Hematopoietic multipotent progenitor cell treated with erythropoietin and hydrocortisone succinate and interleukin-3 and kit ligand, for 8 days (in vitro differentiated cells): ENCODE measurements around the gene TKTL1.

Experiments used
- DNase-seq: peaks from one replicate; pipeline ENCODE4 v3.0.0-alpha.2; 2015

TKTL1 gene

DNA sequence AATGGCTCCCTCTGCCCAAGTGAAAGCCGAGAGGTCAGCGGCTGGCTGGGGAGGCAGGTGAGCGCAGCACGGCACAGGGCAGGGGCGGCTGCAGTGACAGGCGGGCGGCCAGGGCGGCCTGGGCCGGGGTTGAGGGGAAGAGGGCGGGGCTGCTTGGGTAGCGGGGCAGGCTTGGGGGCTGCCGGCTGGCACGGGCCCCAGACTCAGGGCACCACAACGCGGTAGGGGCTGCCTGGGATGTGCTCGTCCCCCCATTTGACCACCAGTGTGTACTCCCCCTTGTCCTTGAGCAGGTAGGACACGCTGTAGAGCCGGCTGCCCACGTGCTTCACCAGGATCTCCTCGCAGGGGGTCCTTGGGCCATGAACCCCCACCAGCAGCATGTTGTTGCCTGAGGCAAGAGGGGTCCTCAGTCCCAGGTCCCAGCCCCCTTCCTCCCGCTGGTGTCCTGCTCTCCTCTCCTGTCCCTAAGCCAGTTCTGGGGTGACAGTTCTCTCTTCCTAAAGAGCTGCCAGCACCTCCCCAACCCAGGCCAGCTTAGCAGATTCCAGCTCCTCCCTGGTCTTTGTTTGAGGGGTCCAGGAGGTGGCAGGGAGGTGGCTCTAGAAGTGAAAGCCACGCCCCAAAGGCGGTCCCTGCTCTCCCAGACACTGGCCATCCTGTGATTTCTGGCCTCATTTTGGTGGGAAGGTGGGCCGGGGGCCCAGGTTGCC lies 53.2 kb downstream of the TKTL1 start:
- DNase-seq, result no peak

- no peak for DNase-seq
Measured at GRCh38 chrX:154349359-154349935, 53.9 kb downstream of the TKTL1 start.

GRCh38 chrX:154349979-154350378 lies 54.4 kb downstream of the TKTL1 start:
- DNase-seq, result no peak

GRCh38 chrX:154350429-154351182 lies 55.0 kb downstream of the TKTL1 start:
- DNase-seq, result no peak

- peak; percentile 45 for DNase-seq
Measured at GRCh38 chrX:154351183-154352011, 55.8 kb downstream of the TKTL1 start.

DNA sequence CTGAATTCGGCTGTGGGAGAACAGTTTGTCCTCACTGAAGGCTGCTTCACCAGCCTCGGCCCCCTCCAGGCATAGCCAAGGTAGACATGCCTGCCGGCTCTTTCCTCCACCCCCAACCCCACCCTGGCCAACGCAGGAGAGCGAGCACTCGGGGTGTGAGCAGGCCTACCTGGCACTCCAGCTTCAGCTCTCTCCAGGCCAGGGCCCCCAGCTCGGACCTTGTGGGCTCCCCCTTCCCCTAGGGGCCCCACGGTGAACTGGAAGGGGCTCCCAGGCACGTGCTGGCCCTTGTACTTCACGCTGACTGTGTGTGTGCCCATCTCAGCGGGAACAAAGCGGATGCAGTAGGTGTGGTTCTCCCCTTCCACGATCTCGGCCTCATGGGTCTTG lies 56.4 kb downstream of the TKTL1 start:
- no peak for DNase-seq

GRCh38 chrX:154352466-154352865 lies 56.9 kb downstream of the TKTL1 start:
- no peak for DNase-seq

GRCh38 chrX:154353172-154353843 lies 57.7 kb downstream of the TKTL1 start:
- no peak for DNase-seq

DNA sequence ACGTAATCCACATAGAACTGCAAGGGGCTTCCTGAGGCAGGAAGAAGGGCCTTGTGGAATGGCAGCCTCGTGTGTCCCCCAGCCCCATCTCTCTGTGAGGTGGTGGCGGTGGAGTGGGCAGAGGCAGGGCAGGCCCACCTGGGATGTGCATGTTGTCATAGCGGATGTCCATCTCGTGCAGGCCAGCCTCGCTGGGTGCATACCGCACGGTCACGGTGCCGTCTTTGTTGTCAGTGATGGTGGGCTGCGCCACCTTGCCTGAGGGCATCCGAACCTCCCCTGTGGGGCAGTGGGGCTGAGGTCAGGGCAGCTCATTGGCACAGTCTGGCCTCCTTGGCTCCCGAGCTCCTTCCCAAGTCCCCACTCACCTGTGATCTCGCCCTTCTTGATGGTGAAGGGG lies 58.4 kb downstream of the TKTL1 start:
- no peak for DNase-seq

DNA sequence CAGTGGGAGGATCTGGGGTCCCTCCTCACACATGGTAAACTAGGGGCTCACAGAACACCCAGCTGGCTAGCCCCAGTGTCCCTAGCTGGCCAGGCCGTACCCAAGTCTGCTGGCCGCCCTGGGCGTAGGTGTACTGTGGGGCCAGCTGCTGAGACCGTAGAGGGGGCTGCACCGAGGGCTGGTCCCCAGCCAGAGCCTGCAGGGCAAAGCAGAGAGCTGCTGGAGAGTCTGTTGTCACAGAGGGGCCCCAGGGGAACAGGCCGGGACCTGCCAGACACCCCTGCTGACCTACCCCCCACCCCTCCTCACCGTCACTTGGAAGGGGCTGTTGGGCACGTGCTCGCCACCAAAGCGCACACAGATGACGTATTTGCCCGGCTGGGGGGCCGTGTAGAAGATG lies 58.9 kb downstream of the TKTL1 start:
- no peak for DNase-seq

DNA sequence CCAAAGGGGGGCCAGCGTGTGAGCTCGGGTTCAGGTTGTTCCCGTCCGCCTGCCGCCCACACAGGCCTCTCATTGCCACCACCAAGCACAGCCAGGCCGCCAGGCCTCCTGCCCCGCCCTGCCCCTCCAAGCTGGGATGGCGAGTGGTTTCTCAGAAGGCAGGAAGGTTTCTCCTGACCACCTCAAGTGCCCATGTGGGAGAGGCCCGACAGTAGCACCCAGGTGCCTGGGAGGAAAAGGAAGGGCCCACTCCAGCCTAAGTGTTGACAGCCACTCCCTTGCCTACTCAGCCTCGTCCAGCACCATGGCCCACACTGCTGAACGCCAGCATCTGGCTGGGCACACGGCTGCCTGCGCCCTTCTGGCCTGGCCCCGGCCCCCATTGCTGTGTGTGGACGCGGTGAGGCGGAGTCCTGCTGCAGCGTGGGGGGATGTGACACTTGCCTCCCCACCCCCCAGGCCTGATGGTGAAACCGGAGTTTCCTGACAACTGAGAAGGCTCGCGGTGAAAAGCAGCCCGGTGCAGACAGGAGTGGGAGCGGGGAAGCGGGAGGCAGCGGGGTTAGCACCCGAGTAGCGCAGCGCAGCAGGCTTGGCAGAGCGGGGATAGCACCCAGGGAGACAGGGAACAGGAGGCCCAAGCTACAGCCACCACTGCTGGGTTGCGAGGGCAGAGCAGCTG lies 59.6 kb downstream of the TKTL1 start:
- DNase-seq, result no peak

DNA sequence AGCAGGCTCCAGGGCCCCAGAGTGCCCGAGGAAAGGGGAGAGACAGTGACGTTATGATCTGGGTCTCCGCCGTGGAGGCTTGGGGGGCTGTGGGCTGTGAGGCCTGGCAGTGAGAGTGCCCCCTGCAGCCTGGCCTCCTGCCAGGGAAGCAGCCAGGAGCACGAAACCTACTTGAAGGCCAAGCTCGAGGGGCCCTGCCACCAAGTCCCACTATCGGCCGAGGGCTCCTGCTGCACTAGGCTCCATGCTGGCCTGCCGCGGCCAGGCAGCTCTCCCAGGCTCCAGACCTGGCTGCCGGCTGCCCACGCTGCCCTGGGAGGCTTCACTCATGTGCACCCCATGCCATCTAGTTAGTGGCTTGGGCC lies 60.2 kb downstream of the TKTL1 start:
- no peak for DNase-seq

DNA sequence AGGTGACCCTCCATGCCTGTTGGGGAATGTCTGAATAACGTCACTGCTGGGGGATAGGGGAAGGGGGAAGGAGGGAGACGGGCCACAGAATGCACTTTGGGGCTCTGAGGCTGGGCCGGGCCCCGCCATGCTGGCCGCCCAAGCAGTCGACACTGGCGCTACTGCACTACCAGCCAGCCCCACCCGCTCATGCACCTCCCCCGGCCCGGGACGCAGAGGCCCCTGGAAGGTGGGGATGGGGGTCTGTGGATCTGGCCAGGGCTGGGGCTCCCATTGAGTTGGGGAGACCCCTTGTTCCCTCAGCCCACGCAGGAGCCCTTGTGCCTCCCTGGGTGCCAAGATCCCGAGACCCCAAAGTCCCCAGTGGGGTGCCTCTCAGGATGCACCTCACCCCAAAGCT lies 61.0 kb downstream of the TKTL1 start:
- DNase-seq, result no peak

- DNase-seq, result no peak
Measured at GRCh38 chrX:154357205-154357604, 61.6 kb downstream of the TKTL1 start.

DNA sequence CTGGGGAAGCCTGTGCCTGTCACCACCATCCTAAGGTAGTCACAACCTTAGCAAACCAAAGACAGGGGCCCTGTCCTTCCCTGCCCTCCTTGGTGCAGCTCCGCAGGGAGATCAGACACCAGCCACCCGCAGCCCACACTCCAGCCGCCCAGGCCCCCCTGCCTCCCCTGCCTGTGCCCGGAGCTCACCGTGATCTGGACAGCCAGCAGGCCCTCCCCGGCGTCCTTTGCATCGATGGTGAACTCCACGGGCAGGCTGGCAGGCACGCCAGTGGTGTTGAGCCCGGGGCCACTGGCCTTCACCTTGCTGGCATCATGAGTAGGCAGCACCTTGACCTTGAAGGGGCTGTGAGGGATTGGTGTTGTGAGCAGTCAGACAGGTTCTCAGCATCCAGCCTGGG lies 62.4 kb downstream of the TKTL1 start:
- DNase-seq, result no peak

GRCh38 chrX:154358829-154359228 lies 63.2 kb downstream of the TKTL1 start:
- DNase-seq, result no peak

DNA sequence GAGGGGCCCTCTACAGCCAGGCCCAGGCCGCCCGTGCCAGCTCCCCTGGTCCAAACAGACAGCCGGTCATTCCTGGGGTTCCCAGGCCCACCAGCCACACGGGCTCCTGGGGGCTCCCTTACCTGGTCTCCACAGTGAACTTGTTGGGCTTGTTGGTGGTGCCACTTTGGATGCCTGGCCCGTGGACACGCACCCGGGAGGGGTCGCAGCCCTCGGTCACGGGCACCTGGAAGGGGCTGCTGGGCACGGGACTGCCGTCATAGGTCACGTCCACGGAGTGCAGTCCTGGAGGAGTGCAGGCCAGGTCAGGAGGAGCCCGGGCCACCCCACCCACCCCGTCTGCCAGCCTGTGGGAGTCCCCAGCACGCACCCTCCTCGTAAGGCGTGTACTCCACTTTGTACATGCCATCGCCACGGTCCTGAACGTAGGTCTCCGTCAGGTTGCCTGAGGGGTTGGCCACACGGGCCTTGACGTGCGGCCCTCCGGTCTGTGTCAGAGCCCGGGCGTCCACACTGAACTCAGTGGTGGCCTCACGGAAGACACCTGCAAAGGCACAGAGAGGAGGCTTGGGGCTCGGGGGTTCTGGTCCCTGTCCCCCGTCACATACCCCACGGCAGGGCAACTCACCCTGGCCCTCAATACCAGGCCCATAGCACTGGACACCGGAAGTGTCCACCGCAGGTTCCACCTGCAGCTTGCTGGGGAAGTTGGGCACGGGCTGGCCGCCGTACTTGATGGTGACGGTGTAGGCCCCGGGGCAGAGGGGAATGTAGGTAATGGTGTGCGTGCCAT lies 64.0 kb downstream of the TKTL1 start:
- no peak for DNase-seq

DNA sequence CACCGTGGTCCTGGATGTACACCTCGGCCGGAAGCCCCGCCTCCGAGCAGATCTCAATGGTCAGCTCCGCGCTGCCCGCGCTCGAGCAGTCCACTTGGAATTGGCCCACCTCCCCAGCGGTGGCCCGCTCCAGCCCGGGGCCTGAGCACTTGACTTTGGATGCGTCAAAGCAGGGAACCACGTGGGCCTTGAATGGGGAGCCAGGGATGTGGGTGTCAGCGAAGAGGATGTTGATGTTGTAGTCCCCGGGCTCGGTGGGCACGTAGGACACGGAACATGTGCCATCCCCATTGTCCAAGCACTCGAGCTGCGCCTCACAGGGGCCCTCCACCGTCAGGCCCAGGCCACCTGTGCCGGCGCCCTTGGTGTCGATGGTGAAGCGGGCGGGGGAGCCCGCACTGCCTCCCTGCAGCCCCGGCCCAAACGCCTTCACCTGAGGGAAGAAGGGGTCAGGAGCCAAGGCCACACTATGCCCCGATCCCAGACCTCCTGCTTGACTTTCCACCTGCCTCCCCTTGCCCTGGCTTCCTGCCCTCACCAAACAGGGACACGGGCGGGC lies 64.6 kb downstream of the TKTL1 start:
- DNase-seq, result no peak

GRCh38 chrX:154362085-154362742 lies 66.6 kb downstream of the TKTL1 start:
- no peak for DNase-seq

DNA sequence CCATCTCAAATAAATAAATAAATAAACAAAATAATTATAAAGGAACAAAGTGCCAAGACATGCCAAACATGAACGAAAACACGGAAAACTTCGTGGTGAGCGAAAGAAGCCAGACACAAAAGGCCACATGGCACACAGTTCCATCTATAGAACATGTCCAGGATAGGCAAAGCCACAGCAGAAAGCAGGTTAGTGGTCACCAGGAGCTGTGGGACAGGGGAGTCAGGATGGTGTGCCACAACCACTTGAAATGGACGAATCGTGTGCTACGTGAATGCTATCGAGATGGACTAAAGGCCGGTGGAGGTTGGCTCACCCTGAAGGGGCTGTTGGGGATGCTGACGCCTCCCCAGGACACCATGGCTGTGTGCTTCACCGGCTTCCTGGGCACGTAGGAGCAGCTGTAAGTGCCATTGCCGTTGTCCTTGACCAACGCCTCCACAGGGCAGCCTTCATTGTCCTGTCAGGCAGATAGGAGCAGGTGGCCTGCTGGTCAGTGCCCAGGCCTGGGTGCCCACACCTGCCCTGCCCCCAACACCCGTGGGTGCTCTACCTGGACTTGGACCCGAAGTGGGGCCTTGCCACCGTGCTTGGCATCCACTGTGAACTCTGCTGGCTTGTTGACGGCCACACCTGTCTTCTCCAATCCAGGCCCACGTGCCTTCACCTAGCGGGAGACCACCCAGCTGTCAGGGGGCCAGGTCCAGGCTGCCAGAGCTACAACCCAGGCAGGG lies 68.3 kb downstream of the TKTL1 start:
- no peak for DNase-seq
